Measurements from ENCODE around the gene POU2AF1.

DNA sequence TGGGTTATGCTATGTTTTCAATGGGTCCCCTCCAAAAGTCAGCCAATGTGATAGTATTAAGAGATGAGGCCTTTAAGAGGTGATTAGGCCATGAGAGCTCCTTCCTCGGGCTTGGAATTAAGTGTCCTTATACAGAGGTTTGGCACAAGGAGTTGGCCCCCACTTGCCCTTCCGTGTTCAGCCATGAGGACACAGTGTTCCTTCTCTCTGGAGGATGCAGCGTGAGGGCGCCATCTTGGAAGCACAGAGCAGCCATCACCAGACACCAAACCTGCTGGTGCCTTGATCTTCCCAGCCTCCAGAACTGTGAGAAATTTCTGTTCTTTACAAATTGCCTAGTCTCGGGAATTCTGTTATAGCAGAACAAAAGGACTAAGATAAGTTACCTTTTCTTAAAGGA, 53.8 kb downstream of the POU2AF1 start:
- no peak for TF ChIP-seq TOX (CRISPR knock-in tag; IDR thresholded peaks at IDR 0.05; ENCODE audit: borderline replicate concordance)
- TF ChIP-seq ZFP3 (CRISPR knock-in tag; IDR thresholded peaks at IDR 0.05), result no peak
- TF ChIP-seq GLIS3 (CRISPR knock-in tag; IDR thresholded peaks at IDR 0.05), result no peak
- TF ChIP-seq CSDC2 (CRISPR knock-in tag; IDR thresholded peaks at IDR 0.05), result no peak
- TF ChIP-seq, protein P1, sequence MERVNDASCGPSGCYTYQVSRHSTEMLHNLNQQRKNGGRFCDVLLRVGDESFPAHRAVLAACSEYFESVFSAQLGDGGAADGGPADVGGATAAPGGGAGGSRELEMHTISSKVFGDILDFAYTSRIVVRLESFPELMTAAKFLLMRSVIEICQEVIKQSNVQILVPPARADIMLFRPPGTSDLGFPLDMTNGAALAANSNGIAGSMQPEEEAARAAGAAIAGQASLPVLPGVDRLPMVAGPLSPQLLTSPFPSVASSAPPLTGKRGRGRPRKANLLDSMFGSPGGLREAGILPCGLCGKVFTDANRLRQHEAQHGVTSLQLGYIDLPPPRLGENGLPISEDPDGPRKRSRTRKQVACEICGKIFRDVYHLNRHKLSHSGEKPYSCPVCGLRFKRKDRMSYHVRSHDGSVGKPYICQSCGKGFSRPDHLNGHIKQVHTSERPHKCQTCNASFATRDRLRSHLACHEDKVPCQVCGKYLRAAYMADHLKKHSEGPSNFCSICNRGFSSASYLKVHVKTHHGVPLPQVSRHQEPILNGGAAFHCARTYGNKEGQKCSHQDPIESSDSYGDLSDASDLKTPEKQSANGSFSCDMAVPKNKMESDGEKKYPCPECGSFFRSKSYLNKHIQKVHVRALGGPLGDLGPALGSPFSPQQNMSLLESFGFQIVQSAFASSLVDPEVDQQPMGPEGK (CRISPR knock-in tag; IDR thresholded peaks at IDR 0.05; ENCODE audit: borderline replicate concordance), result no peak
- no peak for TF ChIP-seq ISL1 (CRISPR knock-in tag; IDR thresholded peaks at IDR 0.05)
- no peak for TF ChIP-seq ESRRG (CRISPR knock-in tag; IDR thresholded peaks at IDR 0.05)
- TF ChIP-seq TCF4 (CRISPR knock-in tag; IDR thresholded peaks at IDR 0.05; ENCODE audit: borderline replicate concordance), result no peak
- no peak for TF ChIP-seq ARNTL (CRISPR knock-in tag; IDR thresholded peaks at IDR 0.05; ENCODE audit: borderline replicate concordance, low read depth)
- no peak for TF ChIP-seq PPARA (CRISPR knock-in tag; IDR thresholded peaks at IDR 0.05; ENCODE audit: borderline replicate concordance)
- TF ChIP-seq SNAI2 (CRISPR knock-in tag; IDR thresholded peaks at IDR 0.05), result no peak
- no peak for TF ChIP-seq ZC3H10 (CRISPR knock-in tag; IDR thresholded peaks at IDR 0.05)
- no peak for TF ChIP-seq RARB (CRISPR knock-in tag; IDR thresholded peaks at IDR 0.05)
- TF ChIP-seq, protein P2, sequence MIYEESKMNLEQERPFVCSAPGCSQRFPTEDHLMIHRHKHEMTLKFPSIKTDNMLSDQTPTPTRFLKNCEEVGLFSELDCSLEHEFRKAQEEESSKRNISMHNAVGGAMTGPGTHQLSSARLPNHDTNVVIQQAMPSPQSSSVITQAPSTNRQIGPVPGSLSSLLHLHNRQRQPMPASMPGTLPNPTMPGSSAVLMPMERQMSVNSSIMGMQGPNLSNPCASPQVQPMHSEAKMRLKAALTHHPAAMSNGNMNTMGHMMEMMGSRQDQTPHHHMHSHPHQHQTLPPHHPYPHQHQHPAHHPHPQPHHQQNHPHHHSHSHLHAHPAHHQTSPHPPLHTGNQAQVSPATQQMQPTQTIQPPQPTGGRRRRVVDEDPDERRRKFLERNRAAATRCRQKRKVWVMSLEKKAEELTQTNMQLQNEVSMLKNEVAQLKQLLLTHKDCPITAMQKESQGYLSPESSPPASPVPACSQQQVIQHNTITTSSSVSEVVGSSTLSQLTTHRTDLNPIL (CRISPR knock-in tag; IDR thresholded peaks at IDR 0.05; ENCODE audit: low read depth), result no peak

Measured in SK-N-SH treated with all-trans-retinoic acid at 6 μM for 48 hours (cell line).